MV-4-11 (cell line): Measurements from ENCODE around the gene DPF3.

ENCODE experiments used
- DNase-seq: peaks from one replicate; lab custom pipeline; 2025; lab: John Stamatoyannopoulos, UW

The DPF3 gene

GRCh38 chr14:72645706-72646105 lies 248.2 kb downstream of the DPF3 start:
- DNase-seq = no peak

GRCh38 chr14:72644758-72645489 lies 249.0 kb downstream of the DPF3 start:
- no peak for DNase-seq

- no peak for DNase-seq
These were observed 249.9 kb downstream of the DPF3 start for GRCh38 chr14:72644038-72644437.

- no peak for DNase-seq
These were observed 250.5 kb downstream of the DPF3 start for GRCh38 chr14:72643317-72643801.

- DNase-seq = no peak
These were observed 252.9 kb downstream of the DPF3 start for GRCh38 chr14:72640911-72641485.

GRCh38 chr14:72638021-72638420 lies 255.9 kb downstream of the DPF3 start:
- DNase-seq = no peak

- no peak for DNase-seq
These were observed 257.0 kb downstream of the DPF3 start for GRCh38 chr14:72636871-72637270.

- DNase-seq = no peak
These were observed 257.8 kb downstream of the DPF3 start for GRCh38 chr14:72636094-72636493.

- no peak for DNase-seq
These were observed 258.9 kb downstream of the DPF3 start for GRCh38 chr14:72634691-72635616.

- DNase-seq = no peak
These were observed 260.4 kb downstream of the DPF3 start for GRCh38 chr14:72633551-72633950.

- no peak for DNase-seq
These were observed 261.2 kb downstream of the DPF3 start for GRCh38 chr14:72632727-72633126.

- no peak for DNase-seq
These were observed 262.5 kb downstream of the DPF3 start for GRCh38 chr14:72631401-72631800.

GRCh38 chr14:72630374-72630773 lies 263.5 kb downstream of the DPF3 start:
- no peak for DNase-seq

- no peak for DNase-seq
These were observed 264.4 kb downstream of the DPF3 start for GRCh38 chr14:72629534-72629933.

GRCh38 chr14:72625689-72626088 lies 268.2 kb downstream of the DPF3 start:
- no peak for DNase-seq

- DNase-seq = no peak
These were observed 272.4 kb downstream of the DPF3 start for GRCh38 chr14:72621387-72622065.

- no peak for DNase-seq
These were observed 274.0 kb downstream of the DPF3 start for GRCh38 chr14:72619881-72620280.

GRCh38 chr14:72619111-72619571 lies 274.8 kb downstream of the DPF3 start:
- DNase-seq = no peak

- no peak for DNase-seq
These were observed 275.5 kb downstream of the DPF3 start for GRCh38 chr14:72618424-72618823.

GRCh38 chr14:72617391-72618031 lies 276.4 kb downstream of the DPF3 start:
- no peak for DNase-seq

- DNase-seq = no peak
These were observed 277.1 kb downstream of the DPF3 start for GRCh38 chr14:72616811-72617210.
